Measurements from ENCODE around the gene SMC5.

DNA sequence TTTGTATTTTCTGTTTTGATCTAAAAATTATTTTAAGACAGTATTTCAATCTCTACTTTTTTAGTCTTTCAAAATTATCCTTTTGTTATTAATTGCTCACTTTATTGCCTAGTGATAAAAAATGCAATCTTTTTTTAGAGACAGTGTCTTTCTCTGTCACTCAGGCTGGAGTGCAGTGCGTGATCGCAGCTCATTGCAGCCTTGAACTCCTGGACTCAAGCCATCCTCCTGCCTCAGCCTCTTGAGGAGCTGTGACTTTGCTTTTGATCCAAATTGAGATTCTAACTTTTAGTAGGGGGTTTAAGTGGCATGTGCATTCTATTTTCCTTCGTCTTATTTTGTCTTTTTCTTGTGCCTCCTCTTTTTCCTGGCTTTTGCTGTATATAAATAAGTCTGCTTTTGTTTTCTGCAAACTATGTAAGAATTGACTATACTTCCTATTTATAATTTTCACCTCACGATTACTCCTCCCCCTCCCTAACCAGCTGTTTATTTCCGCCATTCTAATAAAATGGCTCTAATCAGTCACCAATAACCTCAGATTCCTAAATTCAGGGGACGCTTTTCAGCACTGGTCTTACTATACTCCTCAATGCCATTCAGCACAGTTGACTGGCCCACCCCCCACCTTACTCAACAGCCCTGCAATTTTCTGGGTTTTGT lies 123.4 kb downstream of the SMC5 start:
- TF ChIP-seq EP300 (IDR thresholded peaks at IDR 0.05; ENCODE audit: low read depth) (no peak), POLR2A (IDR thresholded peaks at IDR 0.05) (no peak)
- TF ChIP-seq, protein P1, sequence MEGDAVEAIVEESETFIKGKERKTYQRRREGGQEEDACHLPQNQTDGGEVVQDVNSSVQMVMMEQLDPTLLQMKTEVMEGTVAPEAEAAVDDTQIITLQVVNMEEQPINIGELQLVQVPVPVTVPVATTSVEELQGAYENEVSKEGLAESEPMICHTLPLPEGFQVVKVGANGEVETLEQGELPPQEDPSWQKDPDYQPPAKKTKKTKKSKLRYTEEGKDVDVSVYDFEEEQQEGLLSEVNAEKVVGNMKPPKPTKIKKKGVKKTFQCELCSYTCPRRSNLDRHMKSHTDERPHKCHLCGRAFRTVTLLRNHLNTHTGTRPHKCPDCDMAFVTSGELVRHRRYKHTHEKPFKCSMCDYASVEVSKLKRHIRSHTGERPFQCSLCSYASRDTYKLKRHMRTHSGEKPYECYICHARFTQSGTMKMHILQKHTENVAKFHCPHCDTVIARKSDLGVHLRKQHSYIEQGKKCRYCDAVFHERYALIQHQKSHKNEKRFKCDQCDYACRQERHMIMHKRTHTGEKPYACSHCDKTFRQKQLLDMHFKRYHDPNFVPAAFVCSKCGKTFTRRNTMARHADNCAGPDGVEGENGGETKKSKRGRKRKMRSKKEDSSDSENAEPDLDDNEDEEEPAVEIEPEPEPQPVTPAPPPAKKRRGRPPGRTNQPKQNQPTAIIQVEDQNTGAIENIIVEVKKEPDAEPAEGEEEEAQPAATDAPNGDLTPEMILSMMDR (IDR thresholded peaks at IDR 0.05): no peak

Measured in transverse colon (tissue), 3 donors.